Ovary (tissue), 9 donors: ENCODE measurements around the gene PRSS35. TPM values are rescaled to one million over a fixed set of nuclear protein-coding genes. Genes with fewer than 3 reads are reported as not detected.

Experiments used
- DNase-seq, 5 donors: peaks; one replicate each; pipeline ENCODE4 v3.0.0-alpha.2; 2019 to 2020
- H3K27ac ChIP-seq, 2 donors: fragments of 200-600 bp; one replicate each; pipeline versions ENCODE4 v1.5.1 to v1.8.0; 2019 to 2022
- H3K27me3 ChIP-seq: fragments of 200-600 bp; one replicate; pipeline ENCODE4 v1.8.0; 2022
- H3K36me3 ChIP-seq: fragments of 200-600 bp; sonication (generic); one replicate; pipeline ENCODE4 v1.5.1; 2019
- H3K4me1 ChIP-seq: one replicate; pipeline ENCODE4 v1.8.1; 2013; ENCODE audit warnings: mild to moderate bottlenecking, moderate library complexity; ENCODE audit not compliant: insufficient read depth
- H3K4me3 ChIP-seq: fragments of 200-600 bp; sonication (generic); one replicate; pipeline ENCODE4 v1.5.1; 2017
- H3K9me3 ChIP-seq, 2 donors: fragments of 200-600 bp in 1 of 2; sonication (generic) in 1 of 2; one replicate each; pipeline versions ENCODE4 v1.5.1 to v1.8.1; 2013 to 2019; ENCODE audit warnings: mild to moderate bottlenecking in 1 of 2, moderate library complexity in 1 of 2
- EP300 ChIP-seq: sonication (generic); formaldehyde crosslinking; IDR thresholded peaks from one replicate; pipeline ENCODE4 v1.6.1; 2017; ENCODE audit warnings: antibody characterized with exemption
- POLR2A ChIP-seq: fragments of 450-650 bp; IDR thresholded peaks from one replicate; pipeline ENCODE4 v1.6.1; 2017; ENCODE audit warnings: antibody characterized with exemption, mild to moderate bottlenecking, moderate library complexity
- WGBS, 3 donors: extraction: QIAGEN DNeasy Blood & Tissue Kit in 1 of 3; methylation state at CpG; one replicate each; pipeline versions ENCODE4 v1.1.5 to v1.1.7; 2013 to 2017; 5-methylcytosine and 5-hydroxymethylcytosine counted together
- intact Hi-C, 4 donors: fragments of 100-400 bp; cut with DNase I; formaldehyde crosslinking; loops; one replicate each; pipeline versions ENCODE4 v1.11.0 to v1.15.1; 2022 to 2023
- polyA plus RNA-seq, 2 donors: library from polyadenylated mRNA; stranded (reverse); fragments of 200-250 nt in 1 of 2; fragments of 350-450 nt in 1 of 2; fragmentation: Illumina TruSeq in 1 of 2; extraction: RNeasy Lipid Tissue Mini Kit (QIAGEN cat#74804) in 1 of 2; gene quantifications; one replicate each; pipeline ENCODE4 v1.2.3, GENCODE V29; 2013 to 2014
- total RNA-seq, 7 donors: library from RNA; depleted of rRNA in 2 of 7; stranded (reverse); fragments of >200 nt in 2 of 7; fragmentation: NEBNext Ultra II Directional in 3 of 7; extraction: Animal tissue kit (Norgen Biotek cat#: 25700) in 3 of 7; gene quantifications; one replicate each; pipeline versions ENCODE4 v1.1.0 to v1.2.4, GENCODE V29; 2016 to 2023
- TF ChIP-seq, protein P1 (sequence below), 3 donors: fragments of 450-650 bp in 2 of 3; fragments of 200-600 bp in 1 of 3; IDR thresholded peaks; one replicate each; pipeline versions ENCODE4 v1.5.1 to v1.8.0; 2016 to 2022; ENCODE audit warnings: antibody characterized with exemption in 3 of 3, mild to moderate bottlenecking in 1 of 3
- donor health status: DM: no; HTN: no; CAD: no; lungs with moderate emphysema.
- donor health status: DM: no; HTN: no; CAD: no.
- donor health status: Bipolar disorder and iron deficiency.
- donor health status: DM: yes; HTN: yes; CAD: no.
- donor health status: DM: no; HTN: no; CAD: no.
- donor health status: DM: yes; HTN: yes; CAD: no.

PRSS35 gene
- total and polyA plus RNA-seq, 9 donors, result 2.4 to 11.3 (median 6.8) TPM

GRCh38 chr6:83518816-83519480, 6.6 kb downstream of the PRSS35 start:
- H3K27me3 ChIP-seq, result no peaks in the 10 kb centered on the region
- intact Hi-C loops, result loop anchor here (5.0 to 10.0 kb wide), 3 partner anchors 104 to 1274 kb away; partner anchors contain the start of gene IBTK (in 1 of the 4)
- TF ChIP-seq, protein P1, sequence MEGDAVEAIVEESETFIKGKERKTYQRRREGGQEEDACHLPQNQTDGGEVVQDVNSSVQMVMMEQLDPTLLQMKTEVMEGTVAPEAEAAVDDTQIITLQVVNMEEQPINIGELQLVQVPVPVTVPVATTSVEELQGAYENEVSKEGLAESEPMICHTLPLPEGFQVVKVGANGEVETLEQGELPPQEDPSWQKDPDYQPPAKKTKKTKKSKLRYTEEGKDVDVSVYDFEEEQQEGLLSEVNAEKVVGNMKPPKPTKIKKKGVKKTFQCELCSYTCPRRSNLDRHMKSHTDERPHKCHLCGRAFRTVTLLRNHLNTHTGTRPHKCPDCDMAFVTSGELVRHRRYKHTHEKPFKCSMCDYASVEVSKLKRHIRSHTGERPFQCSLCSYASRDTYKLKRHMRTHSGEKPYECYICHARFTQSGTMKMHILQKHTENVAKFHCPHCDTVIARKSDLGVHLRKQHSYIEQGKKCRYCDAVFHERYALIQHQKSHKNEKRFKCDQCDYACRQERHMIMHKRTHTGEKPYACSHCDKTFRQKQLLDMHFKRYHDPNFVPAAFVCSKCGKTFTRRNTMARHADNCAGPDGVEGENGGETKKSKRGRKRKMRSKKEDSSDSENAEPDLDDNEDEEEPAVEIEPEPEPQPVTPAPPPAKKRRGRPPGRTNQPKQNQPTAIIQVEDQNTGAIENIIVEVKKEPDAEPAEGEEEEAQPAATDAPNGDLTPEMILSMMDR (IDR thresholded peaks at IDR 0.05), result peak in 1 of 3 donors; percentile 34
- no peak for TF ChIP-seq POLR2A
- no peak for TF ChIP-seq EP300
- H3K4me1 ChIP-seq, result peaks cover 6% of the 10 kb centered on the region
- no peak overlapping the region for H3K4me3 ChIP-seq
- H3K27ac ChIP-seq, result peak overlapping the region in 1 of 2 donors; percentile 19
- no peak for DNase-seq
- H3K9me3 ChIP-seq, result no peaks in the 10 kb centered on the region
- no peaks in the 10 kb centered on the region for H3K36me3 ChIP-seq
- WGBS, 3 donors, result 9 to 36% (median 13%) methylated on average over 4 of the region's 4 CpGs

- Histone ChIP-seq H3K27me3 (no peaks in the 10 kb centered on the region), H3K36me3 (no peaks in the 10 kb centered on the region), H3K4me1 (no peaks in the 10 kb centered on the region), H3K27ac (no peak overlapping the region), H3K4me3 (no peak overlapping the region), H3K9me3 (no peaks in the 10 kb centered on the region)
- DNase-seq, result peak; percentile 38 to 74 (median 57)
- intact Hi-C loops, result no loop called here
- TF ChIP-seq, protein P1 (IDR thresholded peaks at IDR 0.05), result peak; percentile 25 to 71 (median 37)
- no peak for TF ChIP-seq EP300
- 39 to 48% (median 44%) methylated on average over 5 of the region's 5 CpGs for whole genome bisulfite sequencing, 3 donors
Observed at GRCh38 chr6:83536034-83536646, 23.8 kb downstream of the PRSS35 start.

GRCh38 chr6:83536647-83537589, 24.6 kb downstream of the PRSS35 start:
- no peaks in the 10 kb centered on the region for H3K4me1 ChIP-seq
- no peak overlapping the region for H3K4me3 ChIP-seq
- DNase-seq, result no peak
- no peaks in the 10 kb centered on the region for H3K9me3 ChIP-seq
- WGBS, 3 donors, result 74 to 80% (median 78%) methylated on average over 4 of the region's 4 CpGs
- H3K27ac ChIP-seq, result no peak overlapping the region
- no peaks in the 10 kb centered on the region for H3K36me3 ChIP-seq
- H3K27me3 ChIP-seq, result no peaks in the 10 kb centered on the region
- intact Hi-C loops, result no loop called here
- TF ChIP-seq, protein P1 (IDR thresholded peaks at IDR 0.05), result no peak
- TF ChIP-seq EP300 (no peak), POLR2A (no peak)

GRCh38 chr6:83539678-83540077, 27.3 kb downstream of the PRSS35 start:
- no peaks in the 10 kb centered on the region for H3K36me3 ChIP-seq
- TF ChIP-seq EP300, result no peak
- TF ChIP-seq, protein P1 (IDR thresholded peaks at IDR 0.05), result no peak
- no peak for TF ChIP-seq POLR2A
- H3K4me1 ChIP-seq, result no peaks in the 10 kb centered on the region
- no peak for DNase-seq
- no peaks in the 10 kb centered on the region for H3K9me3 ChIP-seq
- H3K27ac ChIP-seq, result no peak overlapping the region
- intact Hi-C loops, result no loop called here
- H3K27me3 ChIP-seq, result no peaks in the 10 kb centered on the region
- H3K4me3 ChIP-seq, result no peak overlapping the region
- 64 to 69% (median 68%) methylated on average over 4 of the region's 4 CpGs for WGBS, 3 donors
